Transverse colon (tissue), 4 donors: Measurements from ENCODE around the gene PFKFB3.

Experiments
- CTCF ChIP-seq, 5 experiments: fragments of 200-600 bp in 3 of 5; fragments of 450-650 bp in 2 of 5; sonication (generic) in 3 of 5; IDR thresholded peaks; 1 replicate in 2 of 5; 2 replicates in 3 of 5; pipeline ENCODE4 v1.5.1; 2016 to 2017; ENCODE audit warnings: antibody characterized with exemption in 5 of 5, inconsistent platforms in 3 of 5, mild to moderate bottlenecking in 2 of 5, moderate library complexity in 1 of 5
- EP300 ChIP-seq: sonication (generic); formaldehyde crosslinking; IDR thresholded peaks from one replicate; pipeline ENCODE4 v1.6.1; 2017; ENCODE audit warnings: antibody characterized with exemption, low read depth
- POLR2A ChIP-seq: fragments of 450-650 bp; IDR thresholded peaks from one replicate; pipeline ENCODE4 v1.6.1; 2016; ENCODE audit warnings: antibody characterized with exemption, mild to moderate bottlenecking, moderate library complexity
- POLR2AphosphoS5 ChIP-seq, 3 donors: sonication (generic); formaldehyde crosslinking; IDR thresholded peaks; one replicate each; pipeline ENCODE4 v1.6.1; 2016; ENCODE audit warnings: antibody characterized with exemption in 3 of 3

GRCh38 chr10:6167456-6167855 lies 35.3 kb upstream of the PFKFB3 start:
- TF ChIP-seq POLR2AphosphoS5 (IDR thresholded peaks at IDR 0.05) = no peak
- TF ChIP-seq CTCF (IDR thresholded peaks at IDR 0.05) = no peak
- TF ChIP-seq EP300 = no peak
- no peak for TF ChIP-seq POLR2A
